Measurements from ENCODE around the gene DPYD.

GRCh38 chr1:97157991-97158390, 762.8 kb downstream of the DPYD start:
- TF ChIP-seq CTCF (IDR thresholded peaks at IDR 0.05; ENCODE audit: insufficient read depth, low read depth, low read length): no peak
- no peak for TF ChIP-seq EZH2 (IDR thresholded peaks at IDR 0.05; ENCODE audit: insufficient read depth, low read length)

Measured in astrocyte (in vitro differentiated cells and primary cell).